ENCODE measurements around the gene CACNA2D4.

Gene CACNA2D4

DNA sequence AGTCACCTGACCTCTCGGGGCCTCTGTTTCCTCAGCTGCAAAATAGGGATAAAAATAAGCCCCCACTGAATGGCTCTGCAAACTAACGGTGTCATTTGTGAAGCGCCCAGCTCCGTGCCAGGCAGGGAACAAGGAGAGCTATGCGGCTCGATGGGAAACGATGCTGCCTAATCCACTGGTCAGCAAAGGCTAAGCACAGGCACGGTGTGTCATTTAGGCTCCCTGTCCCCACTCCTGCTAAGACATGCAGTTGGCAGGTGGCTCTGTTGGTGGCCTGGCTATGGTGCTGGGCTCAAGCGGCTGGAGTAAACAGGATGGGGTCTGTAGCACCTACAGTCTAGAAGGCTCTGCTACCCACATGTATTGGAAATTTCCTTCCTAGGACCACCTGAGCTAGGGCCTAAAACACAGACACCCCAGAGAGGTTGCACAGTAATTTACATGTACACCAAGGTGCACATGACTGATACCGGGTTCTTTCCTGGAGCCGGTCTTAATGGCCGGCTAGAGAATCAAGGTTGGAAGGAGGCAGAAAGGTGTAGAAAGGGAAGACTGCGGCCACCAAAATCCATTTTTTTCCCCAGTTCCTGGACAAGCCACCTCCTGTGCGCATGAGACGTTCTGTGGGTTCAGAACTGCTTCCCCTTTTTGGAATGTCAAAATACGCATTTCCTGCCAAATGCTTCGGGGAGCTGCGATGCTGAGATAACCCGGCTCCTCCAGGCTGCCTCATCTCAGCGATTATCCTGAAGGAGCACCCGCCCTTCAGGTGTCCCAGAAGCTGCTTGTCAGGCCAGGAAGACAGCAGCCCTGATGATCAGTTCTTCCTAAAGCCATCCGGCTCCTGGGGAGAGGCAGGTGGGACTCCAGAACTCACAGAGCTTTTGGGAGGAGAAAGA is 1.0 kb downstream of the CACNA2D4 start:
- DNase-seq, result no peak

DNA sequence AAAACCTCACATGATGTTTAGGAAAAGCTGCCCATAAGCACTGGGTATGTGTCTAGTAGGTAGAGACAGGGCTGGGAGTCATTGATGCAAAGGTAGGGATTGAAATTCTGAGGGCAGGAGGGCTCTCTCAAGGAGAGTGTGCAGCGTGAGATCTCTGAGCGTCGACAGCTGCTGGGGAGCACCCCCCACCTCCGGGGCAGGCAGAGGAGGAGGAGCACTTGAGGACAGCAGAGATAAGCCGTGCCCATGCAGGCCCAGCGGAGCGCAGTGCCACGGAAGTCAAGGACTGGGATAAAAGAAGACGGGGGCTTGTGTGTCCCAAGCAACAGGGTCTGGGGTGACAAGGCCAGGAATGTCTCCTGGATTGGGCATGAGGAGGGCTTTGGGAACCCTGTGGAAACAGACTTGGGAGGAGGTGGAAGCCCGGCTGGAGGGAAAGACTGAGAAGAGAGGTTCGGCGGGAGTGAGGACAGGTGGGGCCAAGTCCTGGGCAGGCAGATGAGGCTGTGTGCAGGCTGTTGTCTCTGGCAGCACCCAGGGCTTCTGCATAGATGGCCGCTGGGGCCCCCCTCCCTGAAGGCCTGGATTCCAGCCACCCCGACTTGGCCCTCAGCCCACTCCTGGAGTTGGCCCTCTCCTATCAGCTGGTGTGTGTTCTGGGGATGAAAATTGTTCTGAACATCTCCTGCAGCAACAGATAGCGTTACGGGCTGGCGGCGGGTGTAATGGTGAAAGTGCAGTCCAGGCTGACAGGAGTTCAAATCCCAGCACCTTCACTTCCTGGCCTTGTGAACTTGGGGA is 1.9 kb downstream of the CACNA2D4 start:
- no peak for DNase-seq

DNA sequence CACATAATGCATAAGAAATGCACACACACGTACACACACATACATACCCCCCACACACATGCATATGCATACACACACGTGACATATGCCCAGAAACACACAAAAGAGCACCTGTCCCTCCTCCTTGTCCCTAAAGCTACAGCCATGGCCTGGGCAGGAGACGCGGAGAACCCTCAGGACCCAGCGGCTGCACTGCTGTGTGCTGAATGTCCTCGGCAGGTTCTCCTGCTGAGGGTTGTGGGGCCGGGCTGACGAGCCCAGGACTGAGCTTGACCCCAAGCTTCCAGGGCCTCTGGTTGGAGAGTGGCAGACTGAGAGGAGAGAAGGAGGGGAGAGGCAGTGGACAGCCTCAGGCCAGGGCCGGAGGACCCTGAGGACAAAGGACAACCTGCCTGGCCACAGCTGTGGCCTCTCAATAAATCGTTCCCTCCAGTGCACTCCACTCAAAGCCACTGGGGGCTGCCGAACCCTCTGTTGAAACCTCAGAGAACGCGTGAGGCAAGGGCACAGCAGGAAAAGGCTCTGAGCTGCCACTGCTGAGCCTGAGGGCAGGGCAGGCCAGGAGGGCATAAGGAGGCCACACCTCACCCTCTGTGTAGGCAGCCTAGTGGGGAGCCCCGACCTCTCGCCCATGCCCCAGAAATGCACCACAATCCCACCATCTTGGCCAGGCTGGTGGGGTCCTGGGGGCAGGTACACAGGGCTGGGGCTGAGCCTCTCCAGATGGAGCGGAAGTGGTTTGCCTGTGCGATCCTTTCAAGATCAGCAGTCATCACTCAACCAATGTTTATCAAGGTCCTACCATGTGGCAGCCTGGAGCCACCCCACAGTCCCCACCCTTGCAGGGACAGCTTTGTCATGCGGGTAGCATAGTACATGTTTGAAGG is 3.1 kb downstream of the CACNA2D4 start:
- peak in 2 of 5 experiments; percentile 41 to 85 for DNase-seq

DNA sequence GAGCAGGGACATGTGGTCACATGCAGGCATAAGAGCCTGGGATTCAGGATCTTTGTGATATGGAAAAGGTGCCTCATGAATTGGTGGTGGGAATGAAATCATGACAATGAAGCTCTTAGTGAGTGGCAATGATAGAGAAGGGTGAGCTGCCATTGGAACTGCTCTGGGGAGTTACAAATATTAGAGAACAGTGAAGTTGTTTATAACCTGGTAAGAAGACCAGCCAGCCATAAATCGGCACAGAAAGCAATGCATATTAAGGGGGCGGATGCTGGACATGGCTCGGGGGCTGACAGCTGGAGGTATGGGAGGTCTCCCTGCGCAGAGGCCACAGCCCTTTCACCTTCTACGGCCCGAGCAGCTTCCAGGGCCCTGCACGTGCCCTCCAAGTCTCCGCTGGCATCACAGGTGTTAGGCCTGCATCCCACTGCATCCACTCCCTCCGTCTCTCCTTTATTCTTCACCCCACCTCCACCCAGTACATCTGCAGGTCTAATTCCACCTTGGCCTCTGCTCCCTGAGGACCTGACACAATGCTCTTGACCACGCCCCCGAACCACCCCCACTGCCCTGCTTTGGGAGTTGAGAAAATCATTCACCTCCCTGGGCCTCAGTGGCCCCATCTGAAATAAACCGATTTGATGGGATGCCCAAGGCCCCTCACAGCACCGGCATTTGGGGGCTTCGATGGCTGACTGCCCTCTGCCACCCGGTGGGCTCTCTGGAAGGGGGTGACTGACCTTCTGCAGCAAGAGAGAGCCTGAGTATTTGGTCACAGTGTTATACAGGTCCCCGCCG is 4.1 kb downstream of the CACNA2D4 start:
- DNase-seq, result no peak

DNA sequence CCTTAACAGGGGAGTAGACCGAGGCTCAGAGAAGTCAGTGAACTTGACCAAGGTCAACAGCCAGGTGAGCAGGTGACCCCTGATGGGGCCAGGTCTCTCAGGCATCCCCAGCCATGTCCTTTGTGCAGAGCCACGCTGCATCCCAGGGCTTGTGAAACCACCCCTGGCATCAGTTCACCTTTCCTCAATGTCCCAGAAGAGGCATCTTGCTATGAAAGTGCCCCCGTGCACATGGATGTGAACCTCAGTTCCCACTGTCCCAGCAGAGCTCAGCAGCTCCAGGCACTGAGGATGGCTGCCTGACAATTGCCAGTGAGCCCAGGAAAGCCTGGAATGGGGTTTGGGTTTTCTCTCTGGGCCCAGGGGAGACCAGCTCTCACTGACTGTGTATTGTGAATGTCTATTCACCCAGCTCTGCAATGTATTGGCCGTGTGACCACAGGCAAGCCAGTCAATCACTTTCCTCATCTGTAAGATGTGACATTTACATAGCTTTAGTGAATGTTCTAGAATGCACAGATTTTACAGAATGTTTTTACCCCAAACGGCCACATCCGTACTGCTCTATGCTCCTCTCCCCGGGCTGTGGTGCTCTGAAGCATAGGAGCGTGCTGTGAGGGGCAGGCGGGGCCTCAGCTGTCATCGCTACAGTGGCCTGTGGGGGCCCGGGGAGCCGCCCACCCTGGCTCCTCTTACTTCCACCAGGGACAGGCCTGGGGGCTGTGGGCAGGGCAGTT is 4.9 kb downstream of the CACNA2D4 start:
- DNase-seq, result no peak

DNA sequence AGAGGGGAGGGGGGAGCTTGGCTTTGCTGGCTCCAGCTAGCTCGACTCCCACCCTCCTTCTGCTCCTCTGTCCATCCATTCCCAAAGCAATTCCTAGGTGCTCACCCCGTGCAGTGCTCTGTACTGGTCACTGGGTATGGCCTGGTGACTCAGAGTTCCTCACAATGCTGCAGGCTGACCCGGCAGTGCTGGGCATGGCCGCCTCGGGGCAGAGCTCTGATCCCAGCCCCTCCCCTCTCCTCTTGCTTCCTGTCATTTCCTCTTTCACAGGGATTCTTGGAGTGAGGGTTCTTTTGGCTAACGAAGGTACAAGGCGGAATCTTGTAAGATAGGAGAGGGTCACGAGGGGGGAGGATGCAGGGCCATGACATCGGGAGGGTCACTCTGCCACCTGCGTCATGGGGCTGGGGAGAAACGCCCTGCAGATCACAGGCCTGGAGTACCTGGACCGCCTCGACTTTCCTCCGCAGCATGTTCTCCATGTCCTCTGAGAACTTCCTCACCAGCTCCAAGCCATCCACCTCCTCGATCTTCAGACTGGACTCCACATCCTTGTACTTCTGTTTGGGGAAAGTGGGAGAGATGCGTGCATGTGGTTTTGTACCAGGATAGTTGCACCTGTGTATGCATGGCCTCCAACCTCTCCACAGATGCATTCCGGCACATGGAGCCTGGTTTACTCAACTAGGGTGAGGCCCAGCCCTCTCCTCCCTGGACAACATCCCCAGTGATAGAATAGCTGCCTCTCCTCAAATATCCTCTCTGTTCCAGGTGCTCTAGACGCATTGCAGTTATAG is 5.7 kb downstream of the CACNA2D4 start:
- no peak for DNase-seq

DNA sequence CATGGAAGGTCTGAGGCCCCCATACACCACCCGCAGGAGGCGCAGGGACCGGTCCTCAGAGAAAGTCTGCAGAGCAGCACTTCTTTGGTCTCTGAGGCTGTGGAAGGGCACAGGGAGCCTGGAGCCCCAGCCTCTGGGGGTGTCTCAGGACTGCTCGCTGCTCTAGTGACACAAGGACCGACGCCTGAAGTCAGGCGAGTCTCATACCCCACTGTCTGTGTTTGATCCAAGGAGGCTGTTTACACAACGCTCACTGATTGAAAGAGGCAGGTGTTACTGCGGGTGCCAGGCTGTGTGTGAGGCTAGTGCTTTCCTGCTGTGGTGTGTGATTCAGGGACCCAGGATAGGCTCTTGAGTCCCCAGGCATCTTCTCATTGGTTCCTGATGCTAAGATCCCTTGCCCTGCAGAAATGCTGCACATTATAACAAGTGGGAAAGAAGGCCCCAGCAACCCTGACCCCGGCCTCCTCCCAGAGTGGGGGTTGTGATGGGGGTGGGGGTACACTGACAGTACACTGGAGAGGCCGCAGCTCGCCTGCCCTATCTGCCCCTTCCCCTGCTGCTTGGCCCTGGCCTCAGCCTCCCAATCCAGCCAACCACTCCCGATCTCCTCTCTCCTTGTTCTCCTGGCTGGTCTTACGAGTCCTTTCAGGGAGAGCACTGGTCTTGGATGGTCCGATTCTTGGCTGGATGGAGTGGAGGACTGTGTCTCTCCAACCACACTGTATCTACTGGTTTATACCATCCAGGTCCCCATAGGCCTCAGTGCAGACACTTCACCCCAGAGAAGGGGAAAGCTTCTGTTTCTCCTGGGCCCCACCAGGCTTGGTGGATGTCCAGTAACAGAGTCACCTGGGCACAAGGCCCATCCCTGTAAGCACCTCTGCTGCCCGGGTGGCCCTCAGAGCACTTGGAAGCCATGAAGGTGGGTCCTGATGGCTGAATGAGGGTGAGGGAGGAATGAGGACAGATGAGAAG is 6.6 kb downstream of the CACNA2D4 start:
- DNase-seq, result no peak

DNA sequence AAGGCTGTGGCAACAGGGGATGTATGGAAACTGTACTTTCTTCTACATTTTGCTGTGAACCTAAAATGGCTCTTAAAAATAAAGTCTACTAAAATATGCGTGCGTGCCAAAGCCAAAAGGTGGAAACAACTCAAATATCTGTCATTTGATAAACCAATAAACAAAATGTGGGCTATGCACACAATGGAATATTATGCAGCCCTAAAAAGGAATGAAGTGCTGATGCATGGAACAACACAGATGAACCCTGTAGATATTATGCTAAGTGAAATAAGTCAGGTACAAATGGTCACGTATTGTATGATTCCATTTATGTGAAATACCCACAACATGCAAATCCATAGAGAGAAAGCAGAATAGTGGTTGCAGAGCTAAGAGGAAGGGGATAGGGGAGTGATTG is 8.0 kb downstream of the CACNA2D4 start:
- DNase-seq, result no peak

DNA sequence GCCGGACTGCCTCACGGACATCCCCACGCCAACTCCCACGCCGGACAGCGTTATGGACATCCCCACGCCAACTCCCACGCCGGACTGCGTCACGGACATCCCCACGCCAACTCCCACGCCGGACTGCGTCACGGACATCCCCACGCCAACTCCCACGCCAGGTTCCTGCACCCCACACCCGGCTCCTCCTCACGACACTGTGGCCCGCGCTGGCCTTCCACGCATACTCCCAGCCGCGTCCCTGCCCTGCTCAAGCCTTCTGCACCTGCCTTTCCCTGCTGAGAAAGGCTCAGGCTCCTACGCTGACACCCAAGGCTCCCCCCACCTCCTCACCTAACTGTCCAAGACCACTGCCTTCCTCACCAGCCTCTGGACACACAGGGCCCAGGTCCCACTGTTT is 9.7 kb downstream of the CACNA2D4 start:
- DNase-seq, result no peak

DNA sequence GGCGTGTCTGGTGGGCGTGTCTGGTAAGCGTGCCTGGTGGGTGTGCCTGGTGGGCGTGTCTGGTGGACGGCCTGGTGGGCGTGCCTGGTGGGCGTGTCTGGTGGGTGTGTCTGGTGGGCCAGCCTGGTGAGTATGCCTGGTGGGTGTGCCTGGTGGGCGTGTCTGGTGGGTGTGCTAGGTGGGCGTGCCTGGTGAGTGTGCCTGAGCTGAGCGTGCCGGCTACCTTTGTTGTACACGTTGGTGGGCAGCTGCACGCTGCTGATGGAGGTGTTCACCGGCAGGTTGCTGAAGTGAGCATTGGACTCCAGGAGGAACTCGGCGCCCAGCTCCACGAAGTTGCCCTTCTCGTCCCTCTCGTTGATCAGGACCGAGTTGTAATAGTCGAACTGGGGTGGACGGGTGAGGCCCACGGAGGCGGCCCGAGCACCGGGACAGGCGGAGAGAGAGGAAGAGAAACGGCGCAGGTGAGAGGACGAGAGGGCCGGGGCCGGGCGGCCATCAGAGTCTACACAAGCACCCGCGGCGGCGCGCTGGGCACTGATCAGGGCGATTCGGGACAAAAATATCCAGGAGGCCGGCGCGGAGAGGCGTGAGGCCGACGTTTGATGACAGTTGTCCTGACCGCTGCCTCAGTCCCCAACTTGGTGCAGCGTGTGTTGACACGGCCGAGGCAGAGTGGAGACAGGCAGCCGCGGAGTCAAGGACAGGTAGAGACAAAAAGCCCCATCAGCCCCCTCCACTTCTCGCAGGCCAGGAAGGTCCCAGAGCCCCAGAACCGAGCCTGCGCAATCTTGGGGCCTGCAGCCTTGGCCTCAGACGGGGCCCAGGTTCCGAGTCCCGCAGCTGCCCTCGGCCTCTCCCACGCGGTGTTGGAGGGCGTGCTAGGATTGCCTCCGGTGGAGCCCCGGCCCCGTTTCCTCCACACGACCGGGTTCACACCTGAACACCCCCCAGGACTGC is 10.5 kb downstream of the CACNA2D4 start:
- peak in 2 of 5 experiments; percentile 17 to 28 for DNase-seq

DNA sequence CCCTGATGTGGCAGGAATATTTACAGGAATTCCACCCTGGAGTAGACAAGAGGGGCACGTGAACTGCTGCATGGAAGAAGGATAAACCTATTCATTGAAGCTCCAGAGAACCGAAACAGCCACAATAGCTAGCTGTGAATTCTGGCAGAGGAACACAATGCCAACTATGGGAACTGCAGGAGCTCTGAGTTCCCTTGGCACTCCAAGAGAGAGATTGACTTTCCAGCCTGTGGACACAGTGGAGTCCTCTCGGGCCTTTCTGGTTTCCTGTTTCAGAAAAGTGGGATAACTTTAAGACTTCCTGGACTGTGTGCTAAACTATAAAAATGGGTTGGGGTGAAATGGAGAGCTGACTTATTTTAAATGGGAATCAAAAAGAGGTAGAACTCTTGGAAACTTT is 11.9 kb downstream of the CACNA2D4 start:
- no peak for DNase-seq

DNA sequence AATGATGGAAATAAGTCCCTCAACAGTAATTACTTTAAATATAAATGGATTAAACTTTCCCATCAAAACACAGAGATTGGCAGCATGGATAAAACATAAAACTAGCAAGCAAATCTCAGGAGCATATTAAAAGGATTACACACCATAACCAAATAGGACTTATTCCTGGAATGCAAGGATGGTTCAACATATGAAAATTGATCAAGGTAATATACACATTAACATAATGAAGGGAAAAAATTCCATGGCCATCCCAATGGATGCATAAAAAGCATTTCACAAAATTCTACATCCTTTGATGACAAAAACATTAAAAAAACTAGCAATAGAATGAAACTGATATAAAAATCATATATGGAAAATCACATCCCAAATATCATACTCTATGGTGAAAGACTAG is 13.6 kb downstream of the CACNA2D4 start:
- DNase-seq, result no peak

DNA sequence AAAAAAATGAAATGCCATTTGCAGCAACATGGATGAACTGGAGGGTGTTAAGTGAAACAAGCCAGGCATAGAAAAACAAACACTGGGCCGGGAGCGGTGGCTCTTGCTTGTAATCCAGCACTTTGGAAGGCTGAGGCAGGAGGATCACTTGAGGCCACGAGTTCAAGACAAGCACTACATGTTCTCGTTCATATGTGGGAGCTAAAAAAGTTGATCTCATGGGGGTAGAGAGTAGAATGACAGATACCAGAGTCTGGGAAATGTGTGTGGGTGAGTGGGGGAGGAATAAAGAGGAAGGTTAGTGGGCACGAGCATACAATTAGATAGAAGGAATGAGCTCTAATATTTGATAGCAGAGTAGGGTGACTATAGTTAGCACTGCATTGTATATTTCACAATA is 21.5 kb downstream of the CACNA2D4 start:
- DNase-seq, result no peak

DNA sequence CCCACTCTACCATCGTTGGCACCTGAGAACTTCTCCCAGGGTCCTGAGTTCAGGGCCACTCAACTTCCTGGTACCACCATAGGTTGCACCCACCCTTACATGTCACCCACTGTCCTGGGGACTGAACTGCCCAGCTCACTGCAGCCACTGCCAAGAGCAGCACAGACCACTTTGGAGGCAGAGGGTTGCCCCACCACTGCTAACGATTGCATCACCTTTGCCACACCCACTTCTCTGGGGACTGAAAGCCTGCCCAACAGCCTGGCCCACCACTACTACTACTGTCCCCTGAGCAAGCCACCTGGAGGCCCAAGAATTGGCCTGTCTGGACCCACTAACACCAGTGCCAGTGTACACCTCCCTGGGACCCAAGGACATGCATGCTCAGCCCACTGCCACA is 27.6 kb downstream of the CACNA2D4 start:
- DNase-seq, result no peak

DNA sequence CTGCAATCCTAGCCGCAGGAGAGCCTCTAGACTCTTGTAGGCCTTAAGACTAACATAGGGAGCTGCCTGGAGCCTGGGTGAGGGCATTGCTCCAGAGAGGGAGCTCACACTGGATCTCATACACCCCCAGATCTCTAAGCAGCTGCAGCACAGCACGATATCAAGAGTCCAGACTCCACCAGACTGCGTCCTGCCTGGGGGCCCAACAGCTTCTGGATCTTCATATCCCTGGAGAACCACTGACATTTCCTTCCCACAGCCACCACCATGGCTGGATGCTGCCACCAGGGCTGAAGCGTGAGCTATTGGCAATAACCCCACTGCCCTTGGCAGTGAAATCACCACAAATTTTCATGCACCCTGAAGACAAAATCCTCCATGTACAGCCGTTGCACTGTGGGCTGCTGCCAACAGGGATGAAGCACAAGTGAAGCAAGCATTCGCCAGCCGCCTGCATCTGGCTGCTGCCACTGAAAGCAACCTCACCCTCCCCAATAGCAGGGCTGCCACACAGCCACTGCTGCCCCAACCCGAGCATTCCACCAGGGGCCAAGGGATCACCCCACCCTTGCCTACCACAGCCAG is 28.2 kb downstream of the CACNA2D4 start:
- DNase-seq, result no peak

DNA sequence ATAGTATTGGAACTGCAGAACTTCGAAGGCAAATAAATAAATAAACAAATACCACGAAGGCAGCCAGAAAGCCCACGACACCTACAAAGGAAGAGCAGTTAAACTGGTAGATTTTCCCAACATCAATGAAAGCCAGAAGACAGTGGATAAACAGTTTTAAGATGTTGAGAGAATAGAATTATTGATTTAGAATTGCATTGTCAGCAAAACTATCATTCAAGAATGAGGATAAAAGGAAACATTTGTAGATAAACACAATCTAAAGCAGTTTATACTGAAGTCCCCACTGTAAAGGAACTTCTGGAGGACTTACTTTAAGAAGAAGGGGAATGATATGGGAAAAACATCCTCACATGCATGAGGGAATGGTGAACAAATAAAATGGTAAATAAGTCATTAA is 29.5 kb downstream of the CACNA2D4 start:
- DNase-seq, result no peak

DNA sequence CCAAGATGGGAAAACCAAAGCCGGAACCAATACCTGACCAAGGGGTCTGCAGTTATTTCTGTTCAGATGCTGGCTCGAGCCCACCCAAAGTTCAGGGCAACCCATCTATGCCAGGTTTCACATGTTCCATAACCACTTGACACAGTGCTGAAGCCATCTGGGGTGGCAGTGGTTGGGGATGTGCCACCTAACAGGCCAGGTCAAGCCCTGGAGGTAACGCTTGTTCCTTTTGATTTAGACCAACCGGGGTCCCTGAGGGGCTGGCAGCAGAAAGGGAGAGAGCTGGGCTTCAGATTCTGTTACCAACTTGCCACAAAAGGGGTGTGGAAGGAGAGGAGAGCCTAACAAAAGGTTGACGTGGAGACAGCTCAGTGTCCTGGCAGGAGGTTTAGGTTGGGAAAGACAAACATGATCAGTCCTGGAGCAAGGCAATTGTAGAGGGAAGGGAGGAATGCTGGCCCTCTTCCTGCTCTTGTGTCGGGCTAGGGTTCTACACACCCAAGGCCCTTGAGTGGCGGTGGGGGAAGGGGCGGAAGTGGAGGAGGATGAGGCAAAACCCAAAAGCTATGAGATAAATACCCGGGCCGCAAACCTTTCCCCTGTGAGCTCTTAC is 31.9 kb downstream of the CACNA2D4 start:
- no peak for DNase-seq
